Cardiac muscle cell (in vitro differentiated cells and primary cell): ENCODE results near the gene UNC79. TPM values are rescaled to one million over a fixed set of nuclear protein-coding genes. Genes with fewer than 3 reads are reported as not detected.

Experiments used
- DNase-seq, 2 donors: peaks; one replicate each; pipeline versions ENCODE4 v3.0.0 to v3.0.0-alpha.2; 2010 to 2017; ENCODE audit warnings: low read depth in 1 of 2, low spot score in 1 of 2
- H3K27ac ChIP-seq: fragments of 200-600 bp; sonication (generic); 2 replicates; pipeline ENCODE4 v1.5.1; 2016
- H3K27me3 ChIP-seq: fragments of 200-600 bp; sonication (generic); 2 replicates; pipeline ENCODE4 v1.6.0; 2016; ENCODE audit warnings: control low read depth
- H3K36me3 ChIP-seq: fragments of 200-600 bp; sonication (generic); 2 replicates; pipeline ENCODE4 v1.5.1; 2016; ENCODE audit warnings: control low read depth
- H3K4me1 ChIP-seq: fragments of 200-600 bp; sonication (generic); 2 replicates; pipeline ENCODE4 v1.8.1; 2017; ENCODE audit warnings: low read depth, mild to moderate bottlenecking, mixed run types
- H3K4me3 ChIP-seq: fragments of 200-600 bp; sonication (generic); 2 replicates; pipeline ENCODE4 v1.5.1; 2016; ENCODE audit warnings: mild to moderate bottlenecking
- H3K9me3 ChIP-seq: fragments of 200-600 bp; sonication (generic); 2 replicates; pipeline ENCODE4 v1.5.1; 2017; ENCODE audit warnings: low read depth, mild to moderate bottlenecking, control low read depth
- polyA plus RNA-seq: library from polyadenylated mRNA; unstranded; fragments of >200 nt; fragmentation: Nextera tagmentation; extraction: Ambion mirVana; gene quantifications from 2 replicates; pipeline ENCODE4 v1.2.1, GENCODE V29; 2016
- total RNA-seq: library from RNA; depleted of rRNA; stranded (reverse); fragments of >200 nt; gene quantifications from 2 replicates; pipeline ENCODE4 v1.2.3, GENCODE V29; 2016
- TF ChIP-seq, protein P1 (sequence below): IDR thresholded peaks from 2 replicates; pipeline ENCODE4 v1.5.1; 2012; ENCODE audit warnings: low read depth, mild to moderate bottlenecking, low read length

Gene UNC79
- total and polyA plus RNA-seq, 2 experiments from 2014 or later: 1.5 to 6.5 TPM

GRCh38 chr14:93747102-93747501, 316.4 kb downstream of the UNC79 start:
- H3K4me1 ChIP-seq: peaks cover 68% of the 10 kb centered on the region
- no peaks in the 10 kb centered on the region for H3K27me3 ChIP-seq
- DNase-seq: no peak
- no peak overlapping the region for H3K4me3 ChIP-seq
- H3K36me3 ChIP-seq: no peaks in the 10 kb centered on the region
- H3K27ac ChIP-seq: peak overlapping the region; percentile 95
- no peaks in the 10 kb centered on the region for H3K9me3 ChIP-seq
- TF ChIP-seq, protein P1, sequence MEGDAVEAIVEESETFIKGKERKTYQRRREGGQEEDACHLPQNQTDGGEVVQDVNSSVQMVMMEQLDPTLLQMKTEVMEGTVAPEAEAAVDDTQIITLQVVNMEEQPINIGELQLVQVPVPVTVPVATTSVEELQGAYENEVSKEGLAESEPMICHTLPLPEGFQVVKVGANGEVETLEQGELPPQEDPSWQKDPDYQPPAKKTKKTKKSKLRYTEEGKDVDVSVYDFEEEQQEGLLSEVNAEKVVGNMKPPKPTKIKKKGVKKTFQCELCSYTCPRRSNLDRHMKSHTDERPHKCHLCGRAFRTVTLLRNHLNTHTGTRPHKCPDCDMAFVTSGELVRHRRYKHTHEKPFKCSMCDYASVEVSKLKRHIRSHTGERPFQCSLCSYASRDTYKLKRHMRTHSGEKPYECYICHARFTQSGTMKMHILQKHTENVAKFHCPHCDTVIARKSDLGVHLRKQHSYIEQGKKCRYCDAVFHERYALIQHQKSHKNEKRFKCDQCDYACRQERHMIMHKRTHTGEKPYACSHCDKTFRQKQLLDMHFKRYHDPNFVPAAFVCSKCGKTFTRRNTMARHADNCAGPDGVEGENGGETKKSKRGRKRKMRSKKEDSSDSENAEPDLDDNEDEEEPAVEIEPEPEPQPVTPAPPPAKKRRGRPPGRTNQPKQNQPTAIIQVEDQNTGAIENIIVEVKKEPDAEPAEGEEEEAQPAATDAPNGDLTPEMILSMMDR: no peak

GRCh38 chr14:93747560-93747959, 316.8 kb downstream of the UNC79 start:
- Histone ChIP-seq H3K27me3 (no peaks in the 10 kb centered on the region), H3K9me3 (no peaks in the 10 kb centered on the region), H3K4me1 (peaks cover 71% of the 10 kb centered on the region), H3K4me3 (no peak overlapping the region), H3K36me3 (no peaks in the 10 kb centered on the region), H3K27ac (peak overlapping the region; percentile 95)
- DNase-seq: no peak
- TF ChIP-seq, protein P1: no peak

DNA sequence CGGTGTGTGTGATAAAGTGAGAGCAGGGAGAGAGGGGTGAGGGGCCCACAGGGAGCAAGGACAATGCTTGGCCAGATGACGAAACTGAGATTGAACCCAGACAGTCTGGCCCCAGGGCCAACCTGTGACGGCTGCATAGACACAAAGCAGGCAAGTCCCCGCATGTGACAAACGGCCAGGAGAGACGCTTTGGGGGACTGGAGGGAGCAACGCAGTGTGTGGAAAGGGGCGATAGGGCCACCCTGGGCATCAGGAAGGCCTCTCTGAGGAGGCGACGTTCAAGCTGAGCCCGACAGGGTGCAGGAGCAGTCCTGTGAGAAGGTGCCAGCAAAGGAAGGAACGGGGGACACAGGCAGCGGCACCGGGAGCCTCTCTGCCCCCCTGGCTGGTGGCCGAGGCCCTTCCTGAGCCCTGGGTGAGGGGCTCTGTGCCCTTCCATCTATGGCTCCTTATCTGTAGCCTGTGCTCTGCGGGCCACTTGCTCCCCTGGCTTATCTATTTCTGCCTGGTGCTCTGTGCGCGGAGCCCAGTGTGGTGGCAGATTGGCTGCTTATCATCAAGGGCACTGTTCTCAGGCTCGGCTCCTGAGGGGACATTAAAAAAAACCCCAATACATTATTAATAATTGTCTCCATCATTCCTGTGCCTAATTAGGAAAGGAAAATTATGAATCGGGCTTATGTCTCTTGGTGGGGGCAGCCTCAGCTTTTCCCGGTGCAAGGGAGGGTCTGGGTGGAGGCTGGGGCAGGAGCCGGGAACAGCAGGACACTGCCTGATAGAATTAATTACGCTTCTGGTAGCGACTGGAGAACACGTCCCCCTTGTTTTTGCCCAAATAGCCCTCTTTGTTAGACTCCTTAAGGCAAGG, 317.7 kb downstream of the UNC79 start:
- peak in 1 of 2 donors; percentile 65 for DNase-seq
- Histone ChIP-seq H3K27me3 (no peaks in the 10 kb centered on the region), H3K9me3 (no peaks in the 10 kb centered on the region), H3K4me3 (no peak overlapping the region), H3K36me3 (no peaks in the 10 kb centered on the region), H3K4me1 (peaks cover 71% of the 10 kb centered on the region), H3K27ac (peak overlapping the region; percentile 95)
- TF ChIP-seq, protein P1: no peak

- peaks cover 70% of the 10 kb centered on the region for H3K4me1 ChIP-seq
- peak overlapping the region; percentile 95 for H3K27ac ChIP-seq
- H3K27me3 ChIP-seq: no peaks in the 10 kb centered on the region
- H3K36me3 ChIP-seq: no peaks in the 10 kb centered on the region
- no peak for DNase-seq
- H3K4me3 ChIP-seq: no peak overlapping the region
- no peaks in the 10 kb centered on the region for H3K9me3 ChIP-seq
- TF ChIP-seq, protein P1: no peak
These were observed 318.3 kb downstream of the UNC79 start for GRCh38 chr14:93749076-93749420.

- Histone ChIP-seq H3K36me3 (no peaks in the 10 kb centered on the region), H3K27me3 (no peaks in the 10 kb centered on the region), H3K9me3 (no peaks in the 10 kb centered on the region), H3K4me3 (no peak overlapping the region), H3K27ac (peak overlapping the region; percentile 62), H3K4me1 (peaks cover 51% of the 10 kb centered on the region)
- TF ChIP-seq, protein P1: no peak
- DNase-seq: peak in 1 of 2 donors; percentile 54
These were observed 321.4 kb downstream of the UNC79 start for GRCh38 chr14:93751946-93752655.
